Measurements from ENCODE around the gene CA9. TPM values are rescaled to one million over a fixed set of nuclear protein-coding genes. Genes with fewer than 3 reads are reported as not detected.

Gene CA9
- total and polyA plus RNA-seq, 9 of the 15 experiments (the other 6 are each of a cell fraction or from before 2014, with no cell fraction given), result 0.15 to 10.6 (median 0.60) TPM; not detected in 4

- in situ Hi-C loops (cut with MboI), result no loop called here
- no peak overlapping the region for H3K9ac ChIP-seq (ENCODE audit: insufficient read depth in 1 of 2, low read depth in 2 of 2, low read length in 2 of 2)
- H3K36me3 ChIP-seq (ENCODE audit: control insufficient read depth, insufficient read depth, low read length), result peaks cover 74% of the 10 kb centered on the region
- no peak overlapping the region for H2AFZ ChIP-seq (ENCODE audit: low read depth, low read length)
- no peaks in the 10 kb centered on the region for H3K9me3 ChIP-seq (replicated peaks; ENCODE audit: control insufficient read depth, insufficient read depth, low read depth, low read length)
- intact Hi-C loops (cut with micrococcal nuclease), result loop anchor here (5.0 kb wide), 1 partner anchor 41 kb away; the partner anchor contains the start of genes CCDC107 and RMRP
- no peak for ATAC-seq
- no peaks in the 10 kb centered on the region for H4K20me1 ChIP-seq (replicated peaks; ENCODE audit: control insufficient read depth, insufficient read depth, low read length)
- ChIA-PET POLR2A (no interaction called here), CTCF (ENCODE audit: low intra/inter-chr PET ratio) (no interaction called here)
- WGBS (ENCODE audit: insufficient coverage, low coverage, missing lambda C conversion rate), result 89% methylated on average over 5 of the region's 5 CpGs
- no peak for FAIRE-seq
- no peaks in the 10 kb centered on the region for H3K27me3 ChIP-seq (ENCODE audit: control insufficient read depth in 2 of 2, insufficient read depth in 2 of 2, low read length in 2 of 2)
- no peak overlapping the region for H3K27ac ChIP-seq (ENCODE audit: extremely low read depth, low read depth, low read length)
- DNase-seq (ENCODE audit: extremely low read depth in 1 of 4, low spot score in 3 of 4), result no peak
- H3K79me2 ChIP-seq (ENCODE audit: control insufficient read depth, insufficient read depth, low read length), result no peaks in the 10 kb centered on the region
- no peaks in the 10 kb centered on the region; a peak in 2 of 5 replicates for H3K4me1 ChIP-seq (replicated peaks in 1 of 2; ENCODE audit: control insufficient read depth in 2 of 2, insufficient read depth in 2 of 2, low read length in 2 of 2)
- no TSS peak for BruUV-seq (replicated peaks)
- no peak for TF ChIP-seq PBX2 (CRISPR knock-in tag; IDR thresholded peaks at IDR 0.05; ENCODE audit: low read depth)
- TF ChIP-seq PBX2 (tag; conservative IDR thresholded peaks at IDR 0.05; ENCODE audit: low read depth), result no peak
- no peak for TF ChIP-seq DIDO1 (tag; IDR thresholded peaks at IDR 0.05; ENCODE audit: low read depth)
- TF ChIP-seq BRF1 (IDR thresholded peaks at IDR 0.05; ENCODE audit: borderline replicate concordance, extremely low read depth, insufficient read length), result no peak
- TF ChIP-seq, protein P1, sequence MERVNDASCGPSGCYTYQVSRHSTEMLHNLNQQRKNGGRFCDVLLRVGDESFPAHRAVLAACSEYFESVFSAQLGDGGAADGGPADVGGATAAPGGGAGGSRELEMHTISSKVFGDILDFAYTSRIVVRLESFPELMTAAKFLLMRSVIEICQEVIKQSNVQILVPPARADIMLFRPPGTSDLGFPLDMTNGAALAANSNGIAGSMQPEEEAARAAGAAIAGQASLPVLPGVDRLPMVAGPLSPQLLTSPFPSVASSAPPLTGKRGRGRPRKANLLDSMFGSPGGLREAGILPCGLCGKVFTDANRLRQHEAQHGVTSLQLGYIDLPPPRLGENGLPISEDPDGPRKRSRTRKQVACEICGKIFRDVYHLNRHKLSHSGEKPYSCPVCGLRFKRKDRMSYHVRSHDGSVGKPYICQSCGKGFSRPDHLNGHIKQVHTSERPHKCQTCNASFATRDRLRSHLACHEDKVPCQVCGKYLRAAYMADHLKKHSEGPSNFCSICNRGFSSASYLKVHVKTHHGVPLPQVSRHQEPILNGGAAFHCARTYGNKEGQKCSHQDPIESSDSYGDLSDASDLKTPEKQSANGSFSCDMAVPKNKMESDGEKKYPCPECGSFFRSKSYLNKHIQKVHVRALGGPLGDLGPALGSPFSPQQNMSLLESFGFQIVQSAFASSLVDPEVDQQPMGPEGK (CRISPR knock-in tag; IDR thresholded peaks at IDR 0.05; ENCODE audit: borderline replicate concordance), result no peak
- TF ChIP-seq, protein P2, sequence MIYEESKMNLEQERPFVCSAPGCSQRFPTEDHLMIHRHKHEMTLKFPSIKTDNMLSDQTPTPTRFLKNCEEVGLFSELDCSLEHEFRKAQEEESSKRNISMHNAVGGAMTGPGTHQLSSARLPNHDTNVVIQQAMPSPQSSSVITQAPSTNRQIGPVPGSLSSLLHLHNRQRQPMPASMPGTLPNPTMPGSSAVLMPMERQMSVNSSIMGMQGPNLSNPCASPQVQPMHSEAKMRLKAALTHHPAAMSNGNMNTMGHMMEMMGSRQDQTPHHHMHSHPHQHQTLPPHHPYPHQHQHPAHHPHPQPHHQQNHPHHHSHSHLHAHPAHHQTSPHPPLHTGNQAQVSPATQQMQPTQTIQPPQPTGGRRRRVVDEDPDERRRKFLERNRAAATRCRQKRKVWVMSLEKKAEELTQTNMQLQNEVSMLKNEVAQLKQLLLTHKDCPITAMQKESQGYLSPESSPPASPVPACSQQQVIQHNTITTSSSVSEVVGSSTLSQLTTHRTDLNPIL (CRISPR knock-in tag; IDR thresholded peaks at IDR 0.05), result no peak
- no peak for TF ChIP-seq ZNF507 (tag; conservative IDR thresholded peaks at IDR 0.05)
- TF ChIP-seq ATF1 (CRISPR knock-in tag; IDR thresholded peaks at IDR 0.05), result no peak
- no peak for TF ChIP-seq ATF1 (tag; IDR thresholded peaks at IDR 0.05)
- TF ChIP-seq HEY1 (CRISPR knock-in tag; IDR thresholded peaks at IDR 0.05; ENCODE audit: borderline replicate concordance), result no peak
- TF ChIP-seq TSC22D4 (tag; IDR thresholded peaks at IDR 0.05), result no peak
- no peak for TF ChIP-seq MCM7 (IDR thresholded peaks at IDR 0.05)
- H3K4me3 ChIP-seq, result no peak overlapping the region
- no peaks in the 10 kb centered on the region for H3K9me1 ChIP-seq (ENCODE audit: control insufficient read depth, insufficient read depth, low read length)
- H3K4me2 ChIP-seq (ENCODE audit: insufficient read depth, low read length), result no peak overlapping the region
Measured at GRCh38 chr9:35698231-35698630, 24.5 kb downstream of the CA9 start.

Data from K562 (cell line).